Psoas muscle (tissue), 8 donors: ENCODE measurements around the gene SAMD4B. TPM values are rescaled to one million over a fixed set of nuclear protein-coding genes. Genes with fewer than 3 reads are reported as not detected.

Source experiments
- ATAC-seq, 4 donors: fragments of 200-7000 bp; cut with Tn5 transposase; one replicate each; pipeline ENCODE4 v1.9.1; 2020; ENCODE audit warnings: moderate library complexity in 3 of 4, mild to moderate bottlenecking in 2 of 4
- DNase-seq, 2 donors: peaks; one replicate each; pipeline ENCODE4 v3.0.0-alpha.2; 2020
- H3K27ac ChIP-seq: fragments of 200-600 bp; one replicate; pipeline ENCODE4 v1.8.0; 2022
- H3K27me3 ChIP-seq, 3 donors: fragments of 200-600 bp in 1 of 3; one replicate each; pipeline versions ENCODE4 v1.6.1 to v1.8.0; 2013 to 2022; ENCODE audit warnings: low read length in 2 of 3, mild to moderate bottlenecking in 2 of 3, moderate library complexity in 1 of 3; ENCODE audit not compliant: insufficient read depth in 3 of 3
- H3K36me3 ChIP-seq, 2 donors: fragments of 200-600 bp in 1 of 2; one replicate each; pipeline versions ENCODE4 v1.6.1 to v1.8.0; 2013 to 2022; ENCODE audit warnings: low read depth in 1 of 2, mild to moderate bottlenecking in 1 of 2, moderate library complexity in 1 of 2; ENCODE audit not compliant: insufficient read depth in 1 of 2
- H3K4me1 ChIP-seq: fragments of 200-600 bp; one replicate; pipeline ENCODE4 v1.8.0; 2022
- H3K4me3 ChIP-seq: fragments of 200-600 bp; one replicate; pipeline ENCODE4 v1.8.0; 2022; ENCODE audit warnings: mild to moderate bottlenecking
- H3K9me3 ChIP-seq: fragments of 200-600 bp; one replicate; pipeline ENCODE4 v1.8.0; 2022
- CTCF ChIP-seq: fragments of 200-600 bp; IDR thresholded peaks from one replicate; pipeline ENCODE4 v1.8.0; 2022; ENCODE audit warnings: antibody characterized with exemption
- WGBS, 3 donors: extraction: QIAGEN DNeasy Blood & Tissue Kit; methylation state at CpG; one replicate each; pipeline versions ENCODE4 v1.1.6 to v1.1.7; 2013; 5-methylcytosine and 5-hydroxymethylcytosine counted together
- intact Hi-C, 2 donors: fragments of 100-400 bp; cut with DNase I; formaldehyde crosslinking; loops; one replicate each; pipeline versions ENCODE4 v1.11.0 to v1.14.2; 2022
- long read RNA-seq, 2 donors: library from polyadenylated mRNA; unstranded; transcript quantifications; one replicate each; pipeline ENCODE4 v2.0.0, GENCODE V29; 2021
- polyA plus RNA-seq, 3 donors: library from polyadenylated mRNA; stranded (reverse); fragments of 200-250 nt; gene quantifications; one replicate each; pipeline ENCODE4 v1.2.3, GENCODE V29; 2013
- total RNA-seq, 4 donors: library from RNA; stranded (reverse); fragmentation: NEBNext Ultra II Directional in 2 of 4; extraction: Animal tissue kit (Norgen Biotek cat#: 25700) in 2 of 4; gene quantifications; one replicate each; pipeline versions ENCODE4 v1.2.1 to v1.2.4, GENCODE V29; 2021 to 2023
- donor health status: healthy with polysubstance abuse.
- donor health status: DM: no; HTN: no; CAD: no; lungs with moderate emphysema.
- donor health status: Bipolar disorder and iron deficiency.
- donor health status: healthy.
- donor health status: DM: yes; HTN: yes; CAD: no.
- donor health status: DM: no; HTN: no; CAD: no.
- donor health status: DM: no; HTN: no; CAD: no.
- donor health status: DM: yes; HTN: yes; CAD: no.

SAMD4B gene, protein sequence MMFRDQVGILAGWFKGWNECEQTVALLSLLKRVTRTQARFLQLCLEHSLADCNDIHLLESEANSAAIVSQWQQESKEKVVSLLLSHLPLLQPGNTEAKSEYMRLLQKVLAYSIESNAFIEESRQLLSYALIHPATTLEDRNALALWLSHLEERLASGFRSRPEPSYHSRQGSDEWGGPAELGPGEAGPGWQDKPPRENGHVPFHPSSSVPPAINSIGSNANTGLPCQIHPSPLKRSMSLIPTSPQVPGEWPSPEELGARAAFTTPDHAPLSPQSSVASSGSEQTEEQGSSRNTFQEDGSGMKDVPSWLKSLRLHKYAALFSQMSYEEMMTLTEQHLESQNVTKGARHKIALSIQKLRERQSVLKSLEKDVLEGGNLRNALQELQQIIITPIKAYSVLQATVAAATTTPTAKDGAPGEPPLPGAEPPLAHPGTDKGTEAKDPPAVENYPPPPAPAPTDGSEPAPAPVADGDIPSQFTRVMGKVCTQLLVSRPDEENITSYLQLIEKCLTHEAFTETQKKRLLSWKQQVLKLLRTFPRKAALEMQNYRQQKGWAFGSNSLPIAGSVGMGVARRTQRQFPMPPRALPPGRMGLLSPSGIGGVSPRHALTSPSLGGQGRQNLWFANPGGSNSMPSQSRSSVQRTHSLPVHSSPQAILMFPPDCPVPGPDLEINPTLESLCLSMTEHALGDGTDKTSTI
- total RNA-seq: 10 to 100 TPM; 34.7 to 66.4 (median 51.7) TPM
- 10 to 100 TPM; 42.0 to 97.5 (median 58.4) TPM for polyA plus RNA-seq
- long read RNA-seq, donor 1, transcript SAMD4B-204 (1 exons, 578 nt): major isoform, 5 of 27 reads
- long read RNA-seq, donor 1, partial matches to known transcripts: 2 of 27 reads
- long read RNA-seq, donor 1, other reads (novel, unspliced or antisense): 17 of 27 reads
- long read RNA-seq, donor 2, transcript SAMD4B-204 (1 exons, 578 nt): major isoform, 5 of 104 reads
- long read RNA-seq, donor 2, partial matches to known transcripts: 66 of 104 reads
- long read RNA-seq, donor 2, other reads (novel, unspliced or antisense): 28 of 104 reads

DNA sequence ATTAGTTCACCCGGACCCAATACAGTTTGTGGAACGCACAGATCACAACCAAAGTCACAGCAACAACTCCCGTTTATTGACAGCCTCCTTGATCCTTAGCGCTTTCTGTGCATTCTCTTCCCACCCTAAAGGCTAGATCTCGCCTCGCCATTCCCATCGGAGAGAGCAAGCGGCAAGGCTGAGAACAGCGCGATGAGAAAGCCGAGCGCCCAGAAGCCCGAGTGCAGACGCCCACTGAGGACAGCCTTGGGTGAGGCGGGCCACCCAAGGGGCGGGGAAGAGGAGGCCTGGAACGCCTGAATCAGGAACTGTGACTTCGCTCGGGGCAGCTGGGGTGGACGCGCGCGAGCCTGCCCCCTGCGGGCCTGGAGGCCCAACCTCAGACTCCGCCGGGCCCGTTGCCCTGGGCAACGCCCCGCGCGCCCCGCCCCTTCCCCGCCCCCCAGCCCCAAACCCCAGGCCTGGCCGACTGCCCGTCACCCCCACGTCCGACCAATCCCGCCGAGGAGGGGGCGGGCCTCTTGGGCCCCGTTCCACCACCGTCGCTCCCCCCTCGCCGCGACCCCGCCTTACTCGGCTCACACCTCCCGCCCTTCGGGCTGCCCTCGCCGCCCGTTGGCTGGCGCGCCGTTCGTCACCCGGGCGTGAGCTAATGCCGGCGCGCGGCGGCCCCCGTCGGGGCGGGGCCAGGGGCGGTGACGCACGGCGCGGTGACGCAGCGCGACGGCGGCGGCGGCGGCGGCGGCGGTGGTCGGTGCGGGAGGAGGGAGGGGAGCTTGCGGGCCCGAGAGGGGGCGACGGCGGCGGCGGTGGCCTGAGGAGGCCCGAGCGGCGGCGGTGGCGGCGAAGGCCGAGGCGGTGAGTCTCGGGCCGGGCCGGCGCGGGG is at the start of gene SAMD4B:
SAMD4B (plus strand) TSS at position 703 of the 886 bp plus-strand sequence. CDS start 14,473 bp downstream, outside the sequence.
- 1% methylated on average over 18 to 97 of the region's 105 CpGs for WGBS, 3 donors

DNA sequence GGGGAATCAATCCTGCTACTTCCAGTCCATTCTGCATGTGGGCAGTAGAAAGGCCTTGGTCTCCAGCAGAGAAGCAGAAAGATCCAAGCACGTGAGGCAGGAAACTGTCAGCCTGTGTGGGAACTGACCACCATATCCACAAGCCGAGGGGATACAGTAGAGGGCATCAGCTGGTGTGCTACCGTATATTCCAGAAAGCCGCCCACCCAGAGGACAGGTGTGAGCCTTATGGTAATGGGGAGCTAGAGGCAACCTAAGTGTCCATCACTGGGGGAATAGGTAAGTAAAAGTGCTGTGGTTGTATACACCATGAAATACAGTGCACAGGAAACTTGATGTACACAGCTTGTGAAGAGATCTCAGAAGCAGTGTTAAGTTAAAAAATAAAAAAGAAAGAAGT is 48.8 kb upstream of the SAMD4B start:
- ATAC-seq: no peak
- DNase-seq: no peak
- H3K27me3 ChIP-seq: peaks cover 3 to 28% (median 7%) of the 10 kb centered on the region in 3 donors
- TF ChIP-seq CTCF: no peak
- no peaks in the 10 kb centered on the region for H3K4me1 ChIP-seq
- H3K27ac ChIP-seq: no peak overlapping the region
- no peaks in the 10 kb centered on the region for H3K36me3 ChIP-seq
- no peak overlapping the region for H3K4me3 ChIP-seq
- WGBS, 3 donors: 32 to 36% (median 34%) methylated on average over 4 of the region's 4 CpGs
- intact Hi-C loops: no loop called here
- no peaks in the 10 kb centered on the region for H3K9me3 ChIP-seq

More for the DNA sequence above, at the start of gene SAMD4B:
- Histone ChIP-seq H3K27me3 (no peaks in the 10 kb centered on the region), H3K27ac (peak within 1 kb of the TSS; percentile 86), H3K36me3 (peaks cover 5 to 18% of the 10 kb centered on the region in 2 donors), H3K4me1 (peaks cover 34% of the 10 kb centered on the region), H3K9me3 (no peaks in the 10 kb centered on the region), H3K4me3 (peak within 1 kb of the TSS; percentile 91)
- peak; percentile 94 to 97 (median 96) for ATAC-seq
- peak; percentile 79 for TF ChIP-seq CTCF
- intact Hi-C loops: loop anchor here (5.0 to 10.0 kb wide), 6 partner anchors 50 to 193 kb away; partner anchors contain the start of genes EID2B (in 2 of the 2), MED29 (in 1 of the 2), PAF1 (in 1 of the 2) and PLEKHG2 (in 1 of the 2)
- peak; percentile 99 to 100 for DNase-seq

DNA sequence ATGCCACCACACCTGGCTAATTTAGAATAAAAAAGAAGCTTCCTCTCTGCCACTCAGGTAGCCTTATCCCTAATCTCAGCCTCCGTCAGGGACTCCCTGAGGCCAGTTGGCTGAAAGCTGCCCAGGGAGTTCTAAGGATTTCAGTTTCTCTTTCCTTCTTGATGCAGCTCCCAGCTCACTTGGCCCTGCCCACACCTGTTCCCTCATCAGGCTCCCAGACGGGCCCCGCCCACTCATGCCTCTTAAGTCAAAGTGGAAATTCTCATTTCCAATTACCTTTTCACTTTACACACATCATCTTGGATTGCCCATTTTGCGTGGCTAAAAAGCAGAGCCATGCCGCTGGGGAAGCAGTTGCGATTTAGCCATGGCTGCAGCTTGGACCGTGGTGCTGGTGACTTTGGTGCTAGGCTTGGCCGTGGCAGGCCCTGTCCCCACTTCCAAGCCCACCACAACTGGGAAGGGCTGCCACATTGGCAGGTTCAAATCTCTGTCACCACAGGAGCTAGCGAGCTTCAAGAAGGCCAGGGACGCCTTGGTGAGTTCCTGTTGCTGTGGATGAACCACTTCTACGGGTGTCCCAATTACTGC is 46.1 kb upstream of the SAMD4B start, which contains the start of gene IFNL1:
IFNL1 (plus strand) TSS at position 353 of the 591 bp plus-strand sequence; CDS start at position 368, 15 bp downstream.
- intact Hi-C loops: no loop called here

More for the DNA sequence above, 46.1 kb upstream of the SAMD4B start, which contains the start of gene IFNL1:
- no peak for ATAC-seq
- no peak within 1 kb of the TSS for H3K4me3 ChIP-seq
- no peaks in the 10 kb centered on the region for H3K4me1 ChIP-seq
- no peaks in the 10 kb centered on the region for H3K36me3 ChIP-seq
- peaks cover 0 to 26% (median 5%) of the 10 kb centered on the region in 3 donors for H3K27me3 ChIP-seq
- WGBS, 3 donors: 68 to 74% (median 73%) methylated on average over 11 of the region's 11 CpGs
- H3K9me3 ChIP-seq: no peaks in the 10 kb centered on the region
- no peak for TF ChIP-seq CTCF
- H3K27ac ChIP-seq: no peak within 1 kb of the TSS
- DNase-seq: no peak
